Skeletal muscle tissue (tissue), 4 donors: Measurements from ENCODE around the gene NDUFS3. TPM values are rescaled to one million over a fixed set of nuclear protein-coding genes. Genes with fewer than 3 reads are reported as not detected.
A peak's percentile ranks its signal among the peaks of the same experiment; 100 is the strongest.
"Not testable (repeated sequence)": the region's sequence is repeated elsewhere in the genome, so short reads cannot be mapped to it uniquely, and the experiment has no call there.

ENCODE experiments used
- H3K27ac ChIP-seq: one replicate; pipeline ENCODE4 v1.7.0; 2013; ENCODE audit warnings: mild to moderate bottlenecking, low read depth, low read length, inconsistent platforms
- H3K27me3 ChIP-seq, 3 donors: one replicate each; pipeline ENCODE4 v1.7.0; 2013; ENCODE audit warnings: low read length in 3 of 3; ENCODE audit not compliant: control insufficient read depth in 3 of 3, insufficient read depth in 3 of 3
- H3K36me3 ChIP-seq, 3 donors: one replicate each; pipeline ENCODE4 v1.7.0; 2013; ENCODE audit warnings: low read length in 3 of 3; ENCODE audit not compliant: control insufficient read depth in 3 of 3, insufficient read depth in 3 of 3
- H3K4me1 ChIP-seq, 3 donors: one replicate each; pipeline ENCODE4 v1.7.0; 2013; ENCODE audit warnings: low read length in 3 of 3, mild to moderate bottlenecking in 3 of 3; ENCODE audit not compliant: control insufficient read depth in 3 of 3, insufficient read depth in 3 of 3
- H3K4me3 ChIP-seq, 3 donors: one replicate each; pipeline ENCODE4 v1.7.0; 2013; ENCODE audit warnings: low read length in 3 of 3
- H3K9ac ChIP-seq, 3 donors: one replicate each; pipeline ENCODE4 v1.7.0; 2013; ENCODE audit warnings: low read length in 3 of 3, mild to moderate bottlenecking in 3 of 3, moderate library complexity in 2 of 3, low read depth in 1 of 3
- H3K9me3 ChIP-seq, 3 donors: one replicate each; pipeline ENCODE4 v1.7.0; 2013; ENCODE audit warnings: low read length in 3 of 3; ENCODE audit not compliant: control insufficient read depth in 3 of 3
- total RNA-seq: library from RNA; depleted of rRNA; stranded (reverse); fragments of >200 nt; gene quantifications from one replicate; pipeline ENCODE4 v1.2.3, GENCODE V29; 2014
- donor health status: Osteomylitis.

Gene NDUFS3
- total RNA-seq, 1 donor from 2014 or later, result 95.5 TPM

- not testable (repeated sequence) for H3K27ac ChIP-seq, H3K36me3 ChIP-seq, H3K9ac ChIP-seq, H3K27me3 ChIP-seq, H3K9me3 ChIP-seq, H3K4me3 ChIP-seq
- peaks cover 9 to 19% (median 9%) of the 10 kb centered on the region in 3 donors for H3K4me1 ChIP-seq
These were observed 21.9 kb upstream of the NDUFS3 start for GRCh38 chr11:47557004-47557403.

- no peaks in the 10 kb centered on the region for H3K9me3 ChIP-seq
- no peak overlapping the region for H3K27ac ChIP-seq
- no peak overlapping the region for H3K4me3 ChIP-seq
- H3K36me3 ChIP-seq, result no peaks in the 10 kb centered on the region
- H3K9ac ChIP-seq, result no peak overlapping the region
- H3K4me1 ChIP-seq, result peaks cover 0 to 9% (median 2%) of the 10 kb centered on the region in 3 donors
- H3K27me3 ChIP-seq, result no peaks in the 10 kb centered on the region
These were observed 20.2 kb upstream of the NDUFS3 start for GRCh38 chr11:47558695-47559094.

DNA sequence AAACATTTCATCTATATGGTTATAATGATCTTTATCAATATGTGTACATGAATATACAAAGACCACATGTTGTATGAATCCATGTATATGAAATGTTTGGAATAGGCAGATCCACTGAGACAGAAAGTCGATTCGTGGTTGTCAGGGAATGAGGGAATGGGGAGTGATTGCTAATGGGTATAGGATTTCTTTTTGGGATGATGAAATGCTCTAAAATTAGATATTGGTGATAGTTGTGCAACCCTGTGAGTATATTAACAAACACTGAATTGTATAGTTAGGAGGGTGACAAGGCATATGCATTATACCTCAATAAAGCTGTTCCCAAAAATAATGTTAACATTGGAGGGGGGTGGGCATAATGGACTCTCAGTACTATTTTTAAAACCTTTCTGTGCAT, 18.4 kb upstream of the NDUFS3 start:
- no peak overlapping the region for H3K9ac ChIP-seq
- H3K36me3 ChIP-seq, result no peaks in the 10 kb centered on the region
- H3K9me3 ChIP-seq, result no peaks in the 10 kb centered on the region
- peak overlapping the region; percentile 12 for H3K27ac ChIP-seq
- no peaks in the 10 kb centered on the region for H3K27me3 ChIP-seq
- H3K4me3 ChIP-seq, result no peak overlapping the region
- H3K4me1 ChIP-seq, result peaks cover 5 to 19% (median 8%) of the 10 kb centered on the region in 3 donors

DNA sequence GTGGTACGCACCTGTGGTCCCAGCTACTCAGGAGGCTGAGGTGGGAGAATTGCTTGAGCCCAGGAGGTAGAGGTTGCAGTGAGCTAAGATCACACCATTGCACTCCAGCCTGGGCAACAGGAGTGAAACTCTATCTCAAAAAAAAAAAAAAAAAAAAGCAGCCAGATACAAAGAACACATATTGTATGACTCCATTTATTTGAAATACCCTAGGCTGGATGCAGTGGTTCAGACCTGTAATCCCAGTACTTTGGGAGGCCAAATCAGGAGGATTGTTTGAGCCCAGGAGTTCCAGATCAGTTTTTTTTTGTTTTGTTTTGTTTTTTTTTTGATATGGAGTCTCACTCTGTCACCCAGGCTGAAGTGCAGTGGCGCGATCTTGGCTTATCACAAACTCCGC, 16.5 kb upstream of the NDUFS3 start:
- peaks cover 5 to 31% (median 12%) of the 10 kb centered on the region in 3 donors for H3K4me1 ChIP-seq
- H3K9ac ChIP-seq, H3K36me3 ChIP-seq, H3K27ac ChIP-seq, H3K4me3 ChIP-seq, H3K27me3 ChIP-seq, H3K9me3 ChIP-seq: not testable (repeated sequence)

- peak overlapping the region in 1 of 3 donors; percentile 96 for H3K9ac ChIP-seq
These were observed 14.5 kb upstream of the NDUFS3 start for GRCh38 chr11:47564366-47564765.

GRCh38 chr11:47564933-47565339, 13.9 kb upstream of the NDUFS3 start:
- Histone ChIP-seq H3K9ac (peak overlapping the region; percentile 86 to 97 (median 96)), H3K36me3 (peaks cover 2 to 8% (median 7%) of the 10 kb centered on the region in 3 donors), H3K27ac (peak overlapping the region; percentile 85), H3K9me3 (no peaks in the 10 kb centered on the region), H3K4me1 (peaks cover 5 to 31% (median 12%) of the 10 kb centered on the region in 3 donors), H3K4me3 (peak overlapping the region; percentile 71 to 89 (median 84)), H3K27me3 (no peaks in the 10 kb centered on the region)

More at GRCh38 chr11:47564366-47564765, 14.5 kb upstream of the NDUFS3 start:
- not testable (repeated sequence) for H3K9me3 ChIP-seq, H3K36me3 ChIP-seq, H3K27me3 ChIP-seq, H3K27ac ChIP-seq
- H3K4me1 ChIP-seq, result peaks cover 5 to 31% (median 12%) of the 10 kb centered on the region in 3 donors
- H3K4me3 ChIP-seq, result peak overlapping the region in 1 of 3 donors; percentile 89

- no peaks in the 10 kb centered on the region for H3K9me3 ChIP-seq
- peak within 1 kb of the TSS; percentile 93 to 97 (median 96) for H3K9ac ChIP-seq
- peak within 1 kb of the TSS; percentile 85 for H3K27ac ChIP-seq
- H3K36me3 ChIP-seq, result peaks cover 6 to 11% (median 8%) of the 10 kb centered on the region in 3 donors
- H3K4me3 ChIP-seq, result peak within 1 kb of the TSS; percentile 83 to 89 (median 84)
- peaks cover 5 to 25% (median 12%) of the 10 kb centered on the region in 3 donors for H3K4me1 ChIP-seq
- no peaks in the 10 kb centered on the region for H3K27me3 ChIP-seq
These were observed 13.3 kb upstream of the NDUFS3 start, which contains the start of gene PTPMT1 for GRCh38 chr11:47565340-47566148. Gene PTPMT1, plus strand, starts transcription at chr11:47565599. Its CDS starts 24 bp downstream, at chr11:47565623.

GRCh38 chr11:47566149-47566698, 12.7 kb upstream of the NDUFS3 start:
- Histone ChIP-seq H3K27ac (peak overlapping the region; percentile 85), H3K9me3 (no peaks in the 10 kb centered on the region)

GRCh38 chr11:47569646-47570045, 9.2 kb upstream of the NDUFS3 start:
- H3K27ac ChIP-seq, result no peak overlapping the region
- no peak overlapping the region for H3K9ac ChIP-seq

More at GRCh38 chr11:47566149-47566698, 12.7 kb upstream of the NDUFS3 start:
- peak overlapping the region; percentile 83 to 89 (median 84) for H3K4me3 ChIP-seq
- H3K36me3 ChIP-seq, result peaks cover 6 to 13% (median 11%) of the 10 kb centered on the region in 3 donors
- H3K9ac ChIP-seq, result peak overlapping the region; percentile 93 to 97 (median 96)
- no peaks in the 10 kb centered on the region for H3K27me3 ChIP-seq
- H3K4me1 ChIP-seq, result peaks cover 5 to 23% (median 15%) of the 10 kb centered on the region in 3 donors

More at GRCh38 chr11:47569646-47570045, 9.2 kb upstream of the NDUFS3 start:
- peaks cover 26 to 40% (median 28%) of the 10 kb centered on the region in 3 donors for H3K36me3 ChIP-seq
- H3K4me3 ChIP-seq, result no peak overlapping the region
- no peaks in the 10 kb centered on the region for H3K27me3 ChIP-seq
- no peaks in the 10 kb centered on the region for H3K9me3 ChIP-seq
- peaks cover 17 to 33% (median 30%) of the 10 kb centered on the region in 3 donors for H3K4me1 ChIP-seq
